KOPT-K1 (cell line): Measurements from ENCODE around the gene SH2D3A.
"Not testable (repeated sequence)": the region's sequence is repeated elsewhere in the genome, so short reads cannot be mapped to it uniquely, and the experiment has no call there.

Experiments
- H3K27ac ChIP-seq: fragments of 200-600 bp; sonication (generic); 2 replicates; pipeline ENCODE4 v1.5.1; 2016; ENCODE audit warnings: antibody characterized with exemption, mild to moderate bottlenecking, low read depth, low read length; ENCODE audit not compliant: poor library complexity, severe bottlenecking
- H3K36me3 ChIP-seq: fragments of 200-600 bp; sonication (generic); 2 replicates; pipeline ENCODE4 v1.5.1; 2017; ENCODE audit warnings: antibody characterized with exemption, mild to moderate bottlenecking, low read length, moderate library complexity; ENCODE audit not compliant: insufficient read depth
- H3K9me3 ChIP-seq: fragments of 200-600 bp; sonication (generic); 2 replicates; pipeline ENCODE4 v1.5.1; 2017; ENCODE audit warnings: antibody characterized with exemption, low read length, mild to moderate bottlenecking; ENCODE audit not compliant: insufficient read depth, poor library complexity, severe bottlenecking

Gene SH2D3A

GRCh38 chr19:6767357-6768235 is at the start of gene SH2D3A:
Gene SH2D3A (minus strand): TSS chr19:6767435. CDS start chr19:6763748, 3,687 bp downstream.
- Histone ChIP-seq H3K9me3 (no peaks in the 10 kb centered on the region), H3K27ac (peak within 1 kb of the TSS; percentile 35), H3K36me3 (no peaks in the 10 kb centered on the region)

- Histone ChIP-seq H3K9me3 (no peaks in the 10 kb centered on the region), H3K36me3 (peaks cover 58% of the 10 kb centered on the region), H3K27ac (no peak overlapping the region)
Observed at GRCh38 chr19:6813659-6814058, 46.4 kb upstream of the SH2D3A start.

DNA sequence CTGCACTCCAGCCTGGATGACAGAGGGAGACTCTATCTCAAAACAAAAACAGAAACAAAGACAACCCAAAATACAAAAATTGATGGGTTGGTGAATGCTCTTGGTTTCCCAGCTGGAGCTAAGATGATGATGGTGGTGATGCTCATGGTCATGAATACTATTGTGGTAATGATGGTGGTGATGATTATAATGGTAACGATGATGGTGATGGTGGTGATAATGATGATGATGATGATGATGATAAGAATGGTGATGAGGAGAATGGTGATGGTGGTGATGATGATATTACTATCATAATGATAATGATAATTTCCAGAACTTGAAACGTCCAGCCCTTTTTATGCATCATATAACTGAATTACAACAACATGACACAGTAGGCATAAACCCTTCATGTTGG is 45.4 kb upstream of the SH2D3A start:
- Histone ChIP-seq H3K36me3 (peaks cover 56% of the 10 kb centered on the region), H3K9me3 (no peaks in the 10 kb centered on the region), H3K27ac (no peak overlapping the region)

DNA sequence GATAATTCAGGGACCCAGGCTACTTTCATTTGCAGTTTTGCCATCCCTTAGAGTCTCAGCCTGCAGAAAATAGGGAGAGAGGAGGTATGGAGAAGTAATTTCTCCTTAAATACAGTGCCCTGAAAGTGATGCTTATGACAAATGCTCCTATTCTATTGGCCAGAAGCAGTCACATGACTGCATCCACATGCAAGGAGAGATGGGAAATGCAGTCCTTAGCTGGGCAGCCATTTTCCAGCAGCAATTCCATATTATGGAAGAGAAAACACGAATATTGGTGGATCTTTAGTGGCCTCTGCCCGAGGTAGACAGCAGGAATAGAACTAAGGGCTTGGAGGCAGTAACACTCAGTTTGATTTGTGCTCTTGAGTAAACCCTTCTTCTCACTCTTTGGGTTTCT is 44.7 kb upstream of the SH2D3A start:
- Histone ChIP-seq H3K36me3 (peaks cover 58% of the 10 kb centered on the region), H3K27ac (no peak overlapping the region), H3K9me3 (no peaks in the 10 kb centered on the region)

- peaks cover 58% of the 10 kb centered on the region for H3K36me3 ChIP-seq
- no peak overlapping the region for H3K27ac ChIP-seq
- no peaks in the 10 kb centered on the region for H3K9me3 ChIP-seq
Observed at GRCh38 chr19:6811378-6811777, 44.1 kb upstream of the SH2D3A start.

GRCh38 chr19:6809262-6809661 is 42.0 kb upstream of the SH2D3A start:
- no peaks in the 10 kb centered on the region for H3K9me3 ChIP-seq
- H3K36me3 ChIP-seq: peaks cover 56% of the 10 kb centered on the region
- H3K27ac ChIP-seq: no peak overlapping the region

GRCh38 chr19:6808494-6808893 is 41.3 kb upstream of the SH2D3A start:
- H3K27ac ChIP-seq: no peak overlapping the region
- H3K36me3 ChIP-seq: peaks cover 62% of the 10 kb centered on the region
- no peaks in the 10 kb centered on the region for H3K9me3 ChIP-seq

DNA sequence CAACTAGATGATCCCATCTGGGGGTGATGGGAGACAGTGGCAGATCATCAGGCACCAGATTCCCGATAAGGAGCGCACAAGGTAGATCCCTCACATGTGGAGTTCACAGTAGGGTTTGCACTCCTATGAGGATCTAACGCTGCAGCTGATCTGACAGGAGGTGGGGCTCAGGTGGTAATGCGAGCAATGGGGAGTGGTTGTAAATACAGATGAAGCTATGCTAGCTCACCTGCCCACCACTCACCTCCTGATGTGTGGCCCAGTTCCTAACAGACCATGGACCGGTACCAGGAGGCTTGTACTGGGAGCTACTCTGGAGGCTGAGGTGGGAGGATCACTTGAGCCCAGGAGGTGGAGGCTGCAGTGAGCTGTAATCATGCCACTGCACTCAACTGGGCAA is 40.1 kb upstream of the SH2D3A start:
- Histone ChIP-seq H3K9me3 (no peaks in the 10 kb centered on the region), H3K27ac (no peak overlapping the region), H3K36me3 (peaks cover 62% of the 10 kb centered on the region)

- Histone ChIP-seq H3K9me3 (no peaks in the 10 kb centered on the region), H3K27ac (no peak overlapping the region), H3K36me3 (peaks cover 55% of the 10 kb centered on the region)
Observed at GRCh38 chr19:6806488-6806887, 39.3 kb upstream of the SH2D3A start.

DNA sequence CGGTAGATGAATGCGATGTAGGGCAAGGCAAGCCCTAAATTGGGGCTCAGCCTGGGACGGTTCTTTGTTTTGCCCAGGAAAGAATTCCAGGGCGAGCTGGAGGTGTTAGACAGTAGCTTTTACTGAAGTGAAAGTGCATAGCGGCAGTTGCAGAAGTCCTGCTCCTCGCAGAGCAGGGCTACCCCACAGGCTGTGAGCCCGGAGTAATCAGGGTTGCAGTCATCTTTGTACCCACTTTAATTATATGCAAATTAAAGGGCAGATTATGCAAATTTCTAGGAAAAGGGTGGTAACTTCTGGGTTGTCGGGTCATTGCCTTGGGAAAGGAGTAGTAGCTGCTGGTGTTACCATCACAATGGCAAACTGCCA is 35.8 kb upstream of the SH2D3A start:
- H3K9me3 ChIP-seq: no peaks in the 10 kb centered on the region
- peak overlapping the region; percentile 92 for H3K27ac ChIP-seq
- peaks cover 32% of the 10 kb centered on the region for H3K36me3 ChIP-seq

GRCh38 chr19:6802336-6803035 is 35.3 kb upstream of the SH2D3A start:
- Histone ChIP-seq H3K36me3 (peaks cover 29% of the 10 kb centered on the region), H3K27ac (peak overlapping the region; percentile 92), H3K9me3 (no peaks in the 10 kb centered on the region)

GRCh38 chr19:6801485-6802086 is 34.4 kb upstream of the SH2D3A start:
- no peaks in the 10 kb centered on the region for H3K9me3 ChIP-seq
- H3K27ac ChIP-seq: peak overlapping the region; percentile 92
- peaks cover 22% of the 10 kb centered on the region for H3K36me3 ChIP-seq

- peak overlapping the region; percentile 92 for H3K27ac ChIP-seq
Observed at GRCh38 chr19:6800991-6801484, 33.8 kb upstream of the SH2D3A start.

GRCh38 chr19:6800160-6800790 is 33.0 kb upstream of the SH2D3A start:
- H3K9me3 ChIP-seq: not testable (repeated sequence)
- Histone ChIP-seq H3K27ac (peak overlapping the region; percentile 92), H3K36me3 (peaks cover 24% of the 10 kb centered on the region)

More at GRCh38 chr19:6800991-6801484, 33.8 kb upstream of the SH2D3A start:
- no peaks in the 10 kb centered on the region for H3K9me3 ChIP-seq
- H3K36me3 ChIP-seq: peaks cover 22% of the 10 kb centered on the region

- H3K36me3 ChIP-seq: peaks cover 40% of the 10 kb centered on the region
- H3K27ac ChIP-seq: no peak overlapping the region
- H3K9me3 ChIP-seq: no peaks in the 10 kb centered on the region
Observed at GRCh38 chr19:6797646-6798045, 30.4 kb upstream of the SH2D3A start.
